ENCODE measurements around the gene FAM241A. TPM values are rescaled to one million over a fixed set of nuclear protein-coding genes. Genes with fewer than 3 reads are reported as not detected.
A peak's percentile ranks its signal among the peaks of the same experiment; 100 is the strongest.

Gene FAM241A
- 0.07 and 0.09 TPM in 2 replicates for total RNA-seq
- long read RNA-seq = 0 reads

DNA sequence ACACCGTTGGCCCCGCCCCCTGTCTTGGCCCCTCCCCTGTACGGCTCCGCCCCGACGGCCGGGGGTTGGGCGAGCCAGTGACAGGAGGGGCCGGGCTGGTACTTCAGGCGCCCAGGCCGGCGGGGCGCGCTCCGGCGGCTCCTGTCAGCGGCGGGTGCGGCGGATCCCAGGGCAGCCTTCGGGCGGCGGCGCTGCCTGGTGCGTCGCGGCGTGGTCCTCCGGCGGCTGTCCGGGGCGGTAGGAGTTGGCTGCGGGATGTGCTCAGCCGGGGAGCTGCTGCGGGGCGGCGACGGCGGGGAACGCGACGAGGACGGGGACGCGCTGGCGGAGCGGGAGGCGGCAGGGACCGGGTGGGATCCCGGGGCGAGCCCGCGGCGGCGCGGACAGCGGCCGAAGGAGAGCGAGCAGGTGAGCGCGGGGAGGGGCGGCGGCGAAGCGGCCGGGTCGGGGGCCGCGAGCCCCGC is at the start of gene FAM241A:
FAM241A (plus strand) TSS at position 129 of the 464 bp plus-strand sequence; CDS start at position 256, 127 bp downstream.
- Mint-ChIP-seq H3K27ac (ENCODE audit: unreplicated experiment) (no peak within 1 kb of the TSS), H3K4me1 (peaks cover 14% of the 10 kb centered on the region), H3K9me3 (no peaks in the 10 kb centered on the region), H3K4me3 (peak within 1 kb of the TSS; percentile 84), H3K36me3 (ENCODE audit: low read depth) (no peaks in the 10 kb centered on the region), H3K27me3 (ENCODE audit: low read depth) (peaks cover 46% of the 10 kb centered on the region)
- peak; percentile 75 for DNase-seq (ENCODE audit: low read depth, low spot score)
- TF ChIP-seq, protein P1, sequence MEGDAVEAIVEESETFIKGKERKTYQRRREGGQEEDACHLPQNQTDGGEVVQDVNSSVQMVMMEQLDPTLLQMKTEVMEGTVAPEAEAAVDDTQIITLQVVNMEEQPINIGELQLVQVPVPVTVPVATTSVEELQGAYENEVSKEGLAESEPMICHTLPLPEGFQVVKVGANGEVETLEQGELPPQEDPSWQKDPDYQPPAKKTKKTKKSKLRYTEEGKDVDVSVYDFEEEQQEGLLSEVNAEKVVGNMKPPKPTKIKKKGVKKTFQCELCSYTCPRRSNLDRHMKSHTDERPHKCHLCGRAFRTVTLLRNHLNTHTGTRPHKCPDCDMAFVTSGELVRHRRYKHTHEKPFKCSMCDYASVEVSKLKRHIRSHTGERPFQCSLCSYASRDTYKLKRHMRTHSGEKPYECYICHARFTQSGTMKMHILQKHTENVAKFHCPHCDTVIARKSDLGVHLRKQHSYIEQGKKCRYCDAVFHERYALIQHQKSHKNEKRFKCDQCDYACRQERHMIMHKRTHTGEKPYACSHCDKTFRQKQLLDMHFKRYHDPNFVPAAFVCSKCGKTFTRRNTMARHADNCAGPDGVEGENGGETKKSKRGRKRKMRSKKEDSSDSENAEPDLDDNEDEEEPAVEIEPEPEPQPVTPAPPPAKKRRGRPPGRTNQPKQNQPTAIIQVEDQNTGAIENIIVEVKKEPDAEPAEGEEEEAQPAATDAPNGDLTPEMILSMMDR (conservative IDR thresholded peaks at IDR 0.05) = no peak

- Mint-ChIP-seq H3K27ac (ENCODE audit: unreplicated experiment) (no peak overlapping the region), H3K36me3 (ENCODE audit: low read depth) (no peaks in the 10 kb centered on the region), H3K4me1 (no peaks in the 10 kb centered on the region), H3K9me3 (no peaks in the 10 kb centered on the region), H3K4me3 (no peak overlapping the region), H3K27me3 (ENCODE audit: low read depth) (peaks cover 27% of the 10 kb centered on the region)
- no peak for DNase-seq (ENCODE audit: low read depth, low spot score)
- TF ChIP-seq, protein P1 (conservative IDR thresholded peaks at IDR 0.05) = no peak
Observed at GRCh38 chr4:112098841-112099530, 46.3 kb upstream of the FAM241A start.

DNA sequence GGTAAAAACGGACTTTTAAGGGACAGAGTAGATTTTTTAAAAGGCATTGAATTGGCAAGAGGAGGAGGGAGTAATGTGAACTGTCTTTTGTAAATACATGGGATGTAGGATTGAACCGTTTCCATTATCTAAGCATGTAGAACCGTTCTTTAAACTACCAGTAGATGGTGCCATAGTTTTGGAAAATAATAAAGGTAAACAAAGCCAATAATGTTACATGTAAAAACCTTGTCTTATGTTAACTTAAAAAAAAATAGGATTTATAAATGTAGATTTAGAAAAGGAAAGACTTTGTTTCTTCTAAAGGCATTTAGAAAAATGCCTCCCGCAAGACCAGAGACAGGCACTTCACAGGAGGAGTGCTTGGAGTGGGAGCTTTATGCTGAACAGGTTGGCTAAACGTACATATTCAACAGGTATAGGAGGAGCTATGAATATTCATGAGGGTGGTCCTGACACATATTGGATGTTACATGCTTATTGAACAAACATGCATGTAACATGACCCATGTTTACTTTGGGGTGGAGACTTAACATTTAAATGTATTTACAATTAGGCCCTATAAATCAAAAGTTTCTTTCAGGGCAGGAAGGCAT is 45.5 kb upstream of the FAM241A start:
- peaks cover 24% of the 10 kb centered on the region for H3K27me3 Mint-ChIP-seq (ENCODE audit: low read depth)
- no peaks in the 10 kb centered on the region for H3K9me3 Mint-ChIP-seq
- H3K27ac Mint-ChIP-seq (ENCODE audit: unreplicated experiment) = no peak overlapping the region
- H3K4me1 Mint-ChIP-seq = no peaks in the 10 kb centered on the region
- H3K4me3 Mint-ChIP-seq = no peak overlapping the region
- H3K36me3 Mint-ChIP-seq (ENCODE audit: low read depth) = no peaks in the 10 kb centered on the region
- no peak for DNase-seq (ENCODE audit: low read depth, low spot score)
- TF ChIP-seq, protein P1 (conservative IDR thresholded peaks at IDR 0.05) = peak; percentile 84

- Mint-ChIP-seq H3K9me3 (no peaks in the 10 kb centered on the region), H3K4me3 (no peak overlapping the region), H3K27ac (ENCODE audit: unreplicated experiment) (no peak overlapping the region), H3K27me3 (ENCODE audit: low read depth) (peaks cover 10% of the 10 kb centered on the region), H3K4me1 (no peaks in the 10 kb centered on the region), H3K36me3 (ENCODE audit: low read depth) (no peaks in the 10 kb centered on the region)
- no peak for DNase-seq (ENCODE audit: low read depth, low spot score)
- TF ChIP-seq, protein P1 (conservative IDR thresholded peaks at IDR 0.05) = no peak
Observed at GRCh38 chr4:112102875-112103370, 42.3 kb upstream of the FAM241A start.

GRCh38 chr4:112105201-112105969 is 39.9 kb upstream of the FAM241A start:
- H3K9me3 Mint-ChIP-seq = no peaks in the 10 kb centered on the region
- H3K27ac Mint-ChIP-seq (ENCODE audit: unreplicated experiment) = no peak overlapping the region
- H3K36me3 Mint-ChIP-seq (ENCODE audit: low read depth) = no peaks in the 10 kb centered on the region
- H3K4me3 Mint-ChIP-seq = no peak overlapping the region
- no peak for DNase-seq (ENCODE audit: low read depth, low spot score)
- no peaks in the 10 kb centered on the region for H3K27me3 Mint-ChIP-seq (ENCODE audit: low read depth)
- TF ChIP-seq, protein P1 (conservative IDR thresholded peaks at IDR 0.05) = no peak
- no peaks in the 10 kb centered on the region for H3K4me1 Mint-ChIP-seq
